Right renal pelvis (tissue), 4 donors: ENCODE data around the gene SLC35F3. TPM values are rescaled to one million over a fixed set of nuclear protein-coding genes. Genes with fewer than 3 reads are reported as not detected.

Source experiments
- DNase-seq, 4 donors: peaks; one replicate each; pipeline ENCODE4 v3.0.0-alpha.2; 2013; ENCODE audit warnings: low read depth in 4 of 4, low spot score in 3 of 4, missing footprints in 1 of 4
- polyA plus RNA-seq, 4 donors: library from polyadenylated mRNA; unstranded; fragments of 120-200 nt; gene quantifications; one replicate each; pipeline ENCODE4 v1.2.1, GENCODE V29; 2013; ENCODE audit not compliant: insufficient read length in 4 of 4

SLC35F3 gene
- polyA plus RNA-seq, 4 donors = 0.55 to 0.93 (median 0.73) TPM

GRCh38 chr1:234214129-234214910, 309.8 kb downstream of the SLC35F3 start:
- peak in 2 of 4 donors; percentile 14 to 20 for DNase-seq

GRCh38 chr1:234214911-234215892, 310.7 kb downstream of the SLC35F3 start:
- no peak for DNase-seq

GRCh38 chr1:234216116-234216703, 311.7 kb downstream of the SLC35F3 start:
- DNase-seq = no peak

- DNase-seq = no peak
Measured at GRCh38 chr1:234217316-234217840, 312.9 kb downstream of the SLC35F3 start.

- no peak for DNase-seq
Measured at GRCh38 chr1:234218078-234218477, 313.6 kb downstream of the SLC35F3 start.

- DNase-seq = no peak
Measured at GRCh38 chr1:234219711-234220110, 315.2 kb downstream of the SLC35F3 start.

GRCh38 chr1:234221601-234222000, 317.1 kb downstream of the SLC35F3 start:
- DNase-seq = no peak

GRCh38 chr1:234222561-234223280, 318.2 kb downstream of the SLC35F3 start:
- DNase-seq = no peak

GRCh38 chr1:234226113-234226818, 321.8 kb downstream of the SLC35F3 start:
- no peak for DNase-seq

GRCh38 chr1:234226819-234227165, 322.3 kb downstream of the SLC35F3 start:
- DNase-seq = no peak

- no peak for DNase-seq
Measured at GRCh38 chr1:234229581-234230387, 325.3 kb downstream of the SLC35F3 start.

GRCh38 chr1:234230414-234230862, 326.0 kb downstream of the SLC35F3 start:
- DNase-seq = no peak

GRCh38 chr1:234231061-234231892, 326.8 kb downstream of the SLC35F3 start:
- no peak for DNase-seq

- DNase-seq = no peak
Measured at GRCh38 chr1:234231893-234232276, 327.4 kb downstream of the SLC35F3 start.

- no peak for DNase-seq
Measured at GRCh38 chr1:234234199-234234598, 329.7 kb downstream of the SLC35F3 start.

- DNase-seq = no peak
Measured at GRCh38 chr1:234235434-234235881, 331.0 kb downstream of the SLC35F3 start.

GRCh38 chr1:234237393-234237792, 332.9 kb downstream of the SLC35F3 start:
- no peak for DNase-seq

- DNase-seq = no peak
Measured at GRCh38 chr1:234238060-234238459, 333.6 kb downstream of the SLC35F3 start.
